ENCODE results near the gene UROC1.

Gene UROC1

DNA sequence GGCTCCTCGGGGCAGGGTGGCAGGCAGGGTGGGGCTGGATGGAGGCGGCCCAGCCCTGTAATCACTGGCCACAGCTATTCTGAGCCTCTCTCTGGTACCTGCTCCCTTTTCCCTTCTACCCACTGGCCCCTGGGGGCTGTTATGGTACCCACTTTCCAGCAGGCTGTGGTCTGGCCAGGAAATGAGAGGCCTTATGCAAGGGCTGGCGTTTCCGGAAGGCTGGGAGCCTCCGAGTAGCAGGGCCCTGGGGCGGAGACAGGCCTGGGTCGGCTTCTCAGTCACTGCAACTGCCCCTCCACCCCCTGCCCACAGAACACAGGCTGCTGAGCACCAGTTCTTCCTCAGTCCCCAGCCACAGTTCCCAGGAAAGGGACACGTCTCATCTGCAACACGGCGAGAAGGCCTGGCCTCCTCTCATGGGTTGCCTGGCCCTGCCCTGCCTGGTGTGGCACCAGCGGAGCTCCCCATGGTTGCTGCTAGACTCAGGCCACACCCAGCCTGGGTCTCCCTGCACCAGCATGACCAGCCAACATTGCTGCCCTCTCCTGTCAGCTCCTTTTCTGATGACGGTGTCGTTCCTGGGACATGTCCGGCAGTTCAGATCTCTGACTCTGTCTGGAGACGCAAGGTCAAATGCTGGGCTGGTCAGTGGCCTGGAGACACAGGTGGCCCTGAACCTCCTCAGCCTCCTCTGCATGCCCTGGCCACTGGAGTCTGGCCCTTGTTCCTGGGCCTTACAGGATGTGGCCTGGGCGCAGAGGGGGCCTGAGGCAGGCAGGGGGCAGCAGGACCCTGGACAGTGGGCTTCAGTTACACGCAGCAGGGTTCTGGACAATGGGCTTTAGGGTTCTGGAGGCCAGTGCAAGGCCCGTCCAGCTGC is 12.8 kb upstream of the UROC1 start:
- DNase-seq (ENCODE audit: low spot score) = no peak

- no peak for DNase-seq (ENCODE audit: low spot score)
Observed at GRCh38 chr3:126529585-126530170, 12.1 kb upstream of the UROC1 start.

DNA sequence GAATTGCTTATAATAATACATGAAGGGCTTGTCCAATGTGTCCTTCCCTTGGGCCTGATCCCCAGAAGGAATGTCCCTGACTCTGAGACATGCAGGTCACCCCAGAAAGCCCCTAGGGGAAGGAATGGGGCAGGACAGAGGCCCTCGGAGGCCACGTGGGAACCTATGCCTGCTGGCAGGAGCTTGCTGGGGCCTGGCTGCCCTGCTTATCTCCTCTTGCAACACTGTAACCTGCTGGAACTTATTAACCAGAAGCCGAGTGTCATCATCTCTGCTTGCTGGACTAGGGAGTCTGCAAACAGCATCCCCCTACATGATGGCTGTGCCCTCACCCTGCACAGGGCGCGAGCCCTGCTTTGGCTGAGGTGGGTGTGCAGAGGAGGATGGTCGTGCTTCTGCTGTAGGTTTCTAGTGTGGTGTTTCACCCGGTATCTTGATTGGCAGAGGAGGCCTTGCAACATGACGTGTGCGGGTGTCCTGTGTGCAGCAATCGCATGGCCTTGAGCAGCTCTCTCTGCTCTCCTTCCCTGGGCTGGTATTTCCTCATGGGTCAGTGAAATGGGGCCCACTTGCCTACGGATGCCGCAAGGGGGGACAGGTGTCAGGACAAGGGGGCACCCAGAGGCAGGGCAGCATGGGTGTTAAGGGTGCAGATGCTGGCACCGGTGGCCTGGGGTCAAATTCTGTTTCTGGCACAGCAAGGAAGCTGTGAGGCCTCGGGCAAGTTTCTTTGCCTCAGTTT is 11.4 kb upstream of the UROC1 start:
- no peak for DNase-seq (ENCODE audit: low spot score)

GRCh38 chr3:126528419-126528799 is 10.8 kb upstream of the UROC1 start:
- DNase-seq (ENCODE audit: low spot score) = no peak

GRCh38 chr3:126527455-126528211 is 10.1 kb upstream of the UROC1 start:
- no peak for DNase-seq (ENCODE audit: low spot score)

GRCh38 chr3:126527006-126527405 is 9.4 kb upstream of the UROC1 start:
- DNase-seq (ENCODE audit: low spot score) = no peak

- DNase-seq (ENCODE audit: low spot score) = no peak
Observed at GRCh38 chr3:126526668-126527005, 9.1 kb upstream of the UROC1 start.

GRCh38 chr3:126525853-126526667 is 8.5 kb upstream of the UROC1 start:
- DNase-seq (ENCODE audit: low spot score) = no peak

GRCh38 chr3:126525091-126525852 is 7.7 kb upstream of the UROC1 start:
- no peak for DNase-seq (ENCODE audit: low spot score)

DNA sequence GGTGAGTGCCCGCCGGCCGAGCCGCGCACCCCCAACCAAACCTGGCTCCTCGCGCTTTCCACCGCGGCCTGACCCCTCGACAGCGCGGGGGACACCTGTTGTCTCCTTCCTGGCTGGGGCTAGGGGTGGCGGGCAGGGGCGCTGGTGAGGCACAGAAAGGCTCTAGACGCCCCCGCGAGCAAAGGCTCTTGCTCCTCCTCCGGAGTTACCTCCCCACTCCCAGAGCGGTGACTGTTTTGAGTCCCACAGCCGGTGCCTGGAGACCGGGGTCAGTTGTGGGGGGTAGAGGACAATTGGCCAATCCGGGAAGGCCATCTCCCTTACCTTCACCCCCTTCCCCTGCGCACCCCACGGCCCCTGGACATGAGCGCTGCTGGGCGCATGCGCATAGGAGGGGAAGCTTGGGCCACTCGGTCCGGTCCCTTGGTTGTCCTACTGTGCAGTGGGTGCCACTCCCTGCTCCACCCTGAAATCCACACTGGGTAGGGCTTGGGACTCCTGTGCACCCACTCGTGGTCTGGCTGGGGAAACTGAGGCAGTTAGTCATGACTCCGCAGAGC is 6.9 kb upstream of the UROC1 start:
- no peak for DNase-seq (ENCODE audit: low spot score)

- DNase-seq (ENCODE audit: low spot score) = peak; percentile 43
Observed at GRCh38 chr3:126523745-126524428, 6.3 kb upstream of the UROC1 start, which contains the start of gene CHST13. CHST13 (plus strand) TSS chr3:126524155; CDS start chr3:126524333, 178 bp downstream.

- peak; percentile 87 for DNase-seq (ENCODE audit: low spot score)
Observed at GRCh38 chr3:126522363-126522788, 4.8 kb upstream of the UROC1 start.

- no peak for DNase-seq (ENCODE audit: low spot score)
Observed at GRCh38 chr3:126521122-126521891, 3.7 kb upstream of the UROC1 start.

DNA sequence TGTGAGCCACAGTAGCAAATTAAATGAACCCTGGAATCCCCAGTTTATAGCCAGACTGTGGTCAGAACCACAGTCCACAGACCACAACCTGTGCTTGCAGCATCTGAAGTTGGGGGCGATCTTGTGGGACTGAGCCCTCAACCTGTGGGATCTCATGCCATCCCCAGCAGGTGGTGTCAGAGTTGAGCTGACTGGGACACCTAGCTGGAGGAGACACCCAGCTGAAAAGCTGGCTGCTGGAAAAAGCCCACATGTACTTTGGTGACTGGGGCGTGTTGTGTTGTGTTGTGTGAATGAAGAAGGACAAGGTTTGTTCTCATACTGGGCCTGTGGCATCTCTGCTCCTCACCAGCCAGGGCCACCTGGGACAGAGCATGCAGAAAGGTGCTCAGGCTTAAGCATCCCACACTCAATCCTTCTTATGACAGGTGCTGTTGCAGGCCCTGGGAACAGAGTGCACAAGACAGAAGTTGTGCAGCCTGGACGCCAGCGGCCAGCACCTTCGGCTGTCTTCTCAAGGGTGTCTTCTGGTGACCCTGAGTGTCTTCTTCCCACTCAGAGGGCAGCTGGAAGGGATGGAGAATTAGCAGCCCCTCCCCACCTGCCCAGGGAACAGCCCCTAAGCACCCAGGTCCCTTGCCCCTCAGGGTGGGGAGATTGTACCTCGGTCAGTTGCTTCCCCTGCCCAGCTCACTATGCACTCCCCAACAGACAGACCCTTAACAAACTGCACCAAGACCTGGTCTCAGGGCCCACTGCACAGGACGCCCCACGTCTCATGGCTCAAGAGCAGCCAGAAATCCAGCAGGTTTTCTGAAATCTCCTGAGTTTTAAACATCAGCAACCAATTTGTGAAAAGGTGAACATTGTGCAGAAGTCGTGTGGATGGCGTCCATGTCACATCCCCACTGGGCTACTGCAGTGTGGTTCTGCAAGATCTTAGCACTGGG is 2.2 kb upstream of the UROC1 start:
- no peak for DNase-seq (ENCODE audit: low spot score)

GRCh38 chr3:126518779-126519177 is 1.2 kb upstream of the UROC1 start:
- no peak for DNase-seq (ENCODE audit: low spot score)

GRCh38 chr3:126517986-126518778 is 609 bp upstream of the UROC1 start:
- DNase-seq (ENCODE audit: low spot score) = no peak

DNA sequence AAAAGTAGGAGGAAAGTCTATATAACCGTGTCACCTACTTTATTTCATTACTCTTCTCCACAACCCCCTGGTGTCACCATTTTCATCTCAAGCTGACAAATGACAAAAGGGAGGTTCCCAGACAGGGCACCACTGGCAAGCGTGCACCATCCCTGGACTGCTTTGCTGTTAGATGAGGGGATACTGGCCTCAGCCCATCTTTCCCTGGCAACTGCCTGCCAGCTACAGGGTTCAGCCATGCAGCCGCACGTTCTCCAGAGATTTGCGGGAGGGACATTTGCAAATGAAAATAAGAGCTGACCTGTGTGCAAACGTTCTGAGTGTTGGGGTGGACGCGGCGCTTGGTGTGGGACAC is 660 bp downstream of the UROC1 start:
- DNase-seq (ENCODE audit: low spot score) = no peak
